ENCODE data around the gene F2R. TPM values are rescaled to one million over a fixed set of nuclear protein-coding genes. Genes with fewer than 3 reads are reported as not detected.
"Not testable (repeated sequence)": the region's sequence is repeated elsewhere in the genome, so short reads cannot be mapped to it uniquely, and the experiment has no call there.

The F2R gene
- total and polyA plus RNA-seq, 9 donors, result 1.7 to 28.5 (median 4.9) TPM

DNA sequence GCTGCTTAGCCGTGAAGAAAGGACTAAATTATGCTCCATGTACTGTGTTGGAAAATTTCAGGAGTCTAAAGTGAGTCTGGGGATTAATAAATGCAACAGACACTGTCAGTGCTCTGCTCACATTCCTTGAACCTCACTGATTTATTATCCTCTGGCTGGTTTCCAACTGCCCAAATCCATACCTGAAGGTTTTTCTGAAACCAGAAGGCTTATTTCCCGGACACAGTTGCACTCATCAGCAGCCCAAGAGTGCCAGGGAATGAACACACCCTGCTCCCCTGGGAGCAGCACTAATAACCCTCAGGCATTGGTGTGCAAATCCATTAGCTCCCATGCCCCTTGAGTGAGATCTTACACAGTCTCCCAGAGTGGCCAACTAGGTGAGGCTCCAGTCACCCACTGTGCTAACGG lies 38.7 kb downstream of the F2R start:
- Histone ChIP-seq H3K36me3 (no peaks in the 10 kb centered on the region), H3K4me1 (ENCODE audit: insufficient read depth) (no peaks in the 10 kb centered on the region), H3K4me3 (no peak overlapping the region), H3K27ac (no peak overlapping the region), H3K27me3 (no peaks in the 10 kb centered on the region), H3K9me3 (no peaks in the 10 kb centered on the region)
- TF ChIP-seq POLR2A (IDR thresholded peaks at IDR 0.05) (no peak), EP300 (IDR thresholded peaks at IDR 0.05) (no peak)
- TF ChIP-seq, protein P1, sequence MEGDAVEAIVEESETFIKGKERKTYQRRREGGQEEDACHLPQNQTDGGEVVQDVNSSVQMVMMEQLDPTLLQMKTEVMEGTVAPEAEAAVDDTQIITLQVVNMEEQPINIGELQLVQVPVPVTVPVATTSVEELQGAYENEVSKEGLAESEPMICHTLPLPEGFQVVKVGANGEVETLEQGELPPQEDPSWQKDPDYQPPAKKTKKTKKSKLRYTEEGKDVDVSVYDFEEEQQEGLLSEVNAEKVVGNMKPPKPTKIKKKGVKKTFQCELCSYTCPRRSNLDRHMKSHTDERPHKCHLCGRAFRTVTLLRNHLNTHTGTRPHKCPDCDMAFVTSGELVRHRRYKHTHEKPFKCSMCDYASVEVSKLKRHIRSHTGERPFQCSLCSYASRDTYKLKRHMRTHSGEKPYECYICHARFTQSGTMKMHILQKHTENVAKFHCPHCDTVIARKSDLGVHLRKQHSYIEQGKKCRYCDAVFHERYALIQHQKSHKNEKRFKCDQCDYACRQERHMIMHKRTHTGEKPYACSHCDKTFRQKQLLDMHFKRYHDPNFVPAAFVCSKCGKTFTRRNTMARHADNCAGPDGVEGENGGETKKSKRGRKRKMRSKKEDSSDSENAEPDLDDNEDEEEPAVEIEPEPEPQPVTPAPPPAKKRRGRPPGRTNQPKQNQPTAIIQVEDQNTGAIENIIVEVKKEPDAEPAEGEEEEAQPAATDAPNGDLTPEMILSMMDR (IDR thresholded peaks at IDR 0.05), result no peak
- WGBS, 3 donors, result 70 to 80% (median 77%) methylated on average over 3 of the region's 3 CpGs
- DNase-seq, result no peak
- intact Hi-C loops (cut with DNase I), result no loop called here

DNA sequence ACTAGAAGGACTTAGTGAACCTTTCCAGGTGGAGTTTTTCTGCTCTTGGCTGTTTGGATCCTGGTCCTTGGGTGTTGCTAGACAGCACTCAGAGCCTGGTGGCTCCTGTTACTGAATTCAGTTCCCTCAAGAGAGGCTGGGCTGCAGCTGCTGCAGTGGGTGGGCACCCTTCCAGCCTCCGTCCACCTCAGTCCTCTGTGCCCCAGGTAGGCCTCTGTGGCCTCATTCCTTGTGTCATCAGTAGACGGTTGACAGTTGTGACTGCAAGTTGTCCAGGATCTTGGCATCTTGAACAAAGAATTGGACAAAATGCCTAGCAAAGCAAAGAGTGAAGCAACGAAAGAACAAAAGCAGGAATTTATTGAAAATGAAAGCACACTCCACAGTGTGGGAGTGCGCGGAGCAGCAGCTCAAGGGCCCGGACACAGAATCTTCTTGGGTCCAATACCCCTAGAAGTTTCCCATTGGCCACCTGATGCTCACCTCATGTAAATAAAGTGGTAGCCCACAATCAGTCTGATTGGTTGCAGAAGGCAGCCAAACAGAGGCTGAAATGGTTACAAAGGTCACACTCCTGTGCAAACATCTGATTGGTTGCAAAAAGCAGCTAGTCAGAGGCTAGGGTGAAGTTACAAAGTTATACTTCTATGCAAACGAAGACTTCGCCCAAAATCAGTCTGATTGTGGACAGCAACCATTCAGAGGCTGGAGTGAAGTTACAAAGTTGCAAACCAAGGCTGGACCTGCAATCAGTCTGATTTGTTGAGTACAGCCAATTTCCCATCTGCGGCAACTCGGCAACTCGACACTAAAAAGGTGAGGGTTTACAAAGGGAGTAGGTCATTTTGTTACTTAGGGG lies 40.1 kb downstream of the F2R start:
- Histone ChIP-seq H3K9me3 (no peaks in the 10 kb centered on the region), H3K27me3 (no peaks in the 10 kb centered on the region), H3K4me1 (ENCODE audit: insufficient read depth) (no peaks in the 10 kb centered on the region), H3K27ac (no peak overlapping the region), H3K36me3 (no peaks in the 10 kb centered on the region), H3K4me3 (no peak overlapping the region)
- WGBS, 3 donors, result 70 to 88% (median 87%) methylated on average over 11 of the region's 11 CpGs
- no peak for DNase-seq
- intact Hi-C loops (cut with DNase I), result no loop called here
- TF ChIP-seq POLR2A (IDR thresholded peaks at IDR 0.05), result no peak
- TF ChIP-seq EP300 (IDR thresholded peaks at IDR 0.05), result no peak
- TF ChIP-seq, protein P1 (IDR thresholded peaks at IDR 0.05), result no peak

DNA sequence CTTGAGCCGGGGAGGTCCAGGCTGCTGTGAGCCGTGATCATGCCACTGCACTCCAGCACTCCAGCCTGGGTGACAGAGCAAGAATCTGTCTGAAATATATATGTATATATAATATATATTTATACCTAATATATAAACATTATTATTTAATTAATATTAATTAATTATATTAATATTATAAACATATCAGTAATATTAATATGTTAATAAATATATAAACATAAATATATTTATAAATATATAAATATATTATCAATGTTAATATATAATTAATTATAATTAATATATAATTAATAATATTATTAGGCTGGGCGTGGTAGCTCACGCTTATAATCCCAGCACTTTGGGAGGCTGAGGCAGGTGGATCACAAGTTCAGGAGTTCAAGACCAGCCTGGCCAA lies 41.1 kb downstream of the F2R start:
- no peak overlapping the region for H3K27ac ChIP-seq
- TF ChIP-seq POLR2A (IDR thresholded peaks at IDR 0.05), result no peak
- TF ChIP-seq, protein P1 (IDR thresholded peaks at IDR 0.05), result no peak
- TF ChIP-seq EP300 (IDR thresholded peaks at IDR 0.05), result no peak

DNA sequence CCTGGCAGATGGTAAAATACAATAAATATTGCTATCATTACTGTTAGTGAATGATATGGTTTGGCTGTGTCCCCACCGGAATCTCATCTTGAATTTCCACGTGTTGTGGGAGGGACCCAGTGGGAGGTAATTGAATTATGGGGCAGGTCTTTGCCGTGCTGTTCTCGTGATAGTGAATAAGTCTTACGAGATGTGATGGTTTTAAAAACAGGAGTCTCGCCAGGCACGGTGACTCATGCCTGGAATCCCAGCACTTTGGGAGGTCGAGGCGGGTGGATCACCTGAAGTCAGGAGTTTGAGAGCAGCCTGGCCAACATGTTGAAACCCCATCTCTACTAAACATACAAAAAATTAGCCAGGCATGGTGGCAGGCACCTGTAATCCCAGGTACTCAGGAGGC lies 45.2 kb downstream of the F2R start:
- H3K4me1 ChIP-seq (ENCODE audit: insufficient read depth); H3K4me3 ChIP-seq; intact Hi-C loops (cut with DNase I); DNase-seq; H3K9me3 ChIP-seq; H3K27me3 ChIP-seq; H3K36me3 ChIP-seq; H3K27ac ChIP-seq: not testable (repeated sequence)
- WGBS, 3 donors, result 49 to 65% (median 64%) methylated on average over 9 of the region's 9 CpGs

More for the DNA sequence above, 41.1 kb downstream of the F2R start:
- Histone ChIP-seq H3K27me3 (no peaks in the 10 kb centered on the region), H3K9me3 (no peaks in the 10 kb centered on the region), H3K4me3 (no peak overlapping the region), H3K4me1 (ENCODE audit: insufficient read depth) (no peaks in the 10 kb centered on the region), H3K36me3 (no peaks in the 10 kb centered on the region)
- WGBS, 3 donors, result 95 to 97% (median 97%) methylated on average over 4 of the region's 4 CpGs
- intact Hi-C loops (cut with DNase I), result no loop called here
- DNase-seq, result no peak

DNA sequence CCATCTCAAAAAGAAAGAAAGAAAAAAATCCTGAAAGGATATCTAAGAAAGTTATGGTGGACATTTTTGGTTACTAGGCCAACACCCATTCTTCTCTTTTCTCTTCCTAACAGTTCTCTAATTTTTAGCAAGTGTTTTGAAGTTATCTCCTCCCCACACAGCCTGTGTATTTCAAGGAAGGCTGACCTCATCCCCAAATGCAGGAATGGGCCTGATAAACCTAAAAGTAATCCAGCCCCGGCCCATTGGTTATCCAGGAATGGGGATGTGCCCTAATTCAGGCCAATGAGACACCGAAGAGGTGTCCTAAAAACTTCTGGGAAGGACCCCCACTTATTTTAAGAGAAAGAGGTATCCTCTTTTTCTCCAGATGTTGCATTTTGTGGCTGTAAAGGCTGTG lies 46.6 kb downstream of the F2R start:
- DNase-seq, result no peak
- no peaks in the 10 kb centered on the region for H3K4me1 ChIP-seq (ENCODE audit: insufficient read depth)
- 66 to 76% (median 72%) methylated on average over 2 of the region's 2 CpGs for WGBS, 3 donors

More for the DNA sequence above, 46.6 kb downstream of the F2R start:
- Histone ChIP-seq H3K36me3 (no peaks in the 10 kb centered on the region), H3K4me3 (no peak overlapping the region), H3K9me3 (no peaks in the 10 kb centered on the region), H3K27ac (no peak overlapping the region), H3K27me3 (no peaks in the 10 kb centered on the region)
- intact Hi-C loops (cut with DNase I), result no loop called here
- TF ChIP-seq, protein P1 (IDR thresholded peaks at IDR 0.05), result no peak
- TF ChIP-seq EP300 (IDR thresholded peaks at IDR 0.05) (no peak), POLR2A (IDR thresholded peaks at IDR 0.05) (no peak)
